H1 (cell line): ENCODE measurements around the gene ADPGK. TPM values are rescaled to one million over a fixed set of nuclear protein-coding genes. Genes with fewer than 3 reads are reported as not detected.

Source experiments
- CTCF ChIA-PET: fragments of 300-600 bp; sonication (Branson Sonifier 250); formaldehyde crosslinking; loops from one replicate; lab custom pipeline; 2021; ENCODE audit not compliant: partially characterized antibody; lab: Charles Lee
- POLR2A ChIA-PET: fragments of 300-600 bp; sonication (Branson Sonifier 250); formaldehyde crosslinking; loops from one replicate; lab custom pipeline; 2021; ENCODE audit warnings: inconsistent platforms; ENCODE audit not compliant: partially characterized antibody; lab: Charles Lee
- DNase-seq, 2 experiments: peaks; one replicate each; pipeline versions ENCODE4 v3.0.0 to v3.0.0-alpha.2; 2010 to 2022; ENCODE audit warnings: low spot score in 2 of 2, low read depth in 1 of 2, mixed read lengths in 1 of 2
- FAIRE-seq: peaks from 2 replicates; lab custom pipeline; 2011; peaks lifted over from hg19 to GRCh38; lab: Jason Lieb, UNC
- H2AFZ ChIP-seq: 2 replicates; pipeline ENCODE4 v1.8.1; 2012; ENCODE audit warnings: low read length, inconsistent platforms
- H2AK5ac ChIP-seq: 2 replicates; pipeline ENCODE4 v1.6.1; 2013; ENCODE audit warnings: low read depth, low read length
- H2BK120ac ChIP-seq: replicated peaks from 2 replicates; pipeline ENCODE3; 2013; ENCODE audit warnings: low read depth, low read length, inconsistent platforms
- H2BK12ac ChIP-seq: 2 replicates; pipeline ENCODE4 v1.6.1; 2013; ENCODE audit warnings: low read depth, low read length
- H2BK15ac ChIP-seq: 2 replicates; pipeline ENCODE4 v1.6.1; 2013; ENCODE audit warnings: low read length
- H2BK20ac ChIP-seq: 2 replicates; pipeline ENCODE4 v1.6.1; 2013; ENCODE audit warnings: low read length
- H2BK5ac ChIP-seq: 2 replicates; pipeline ENCODE4 v1.6.1; 2013; ENCODE audit warnings: low read depth, low read length
- H3K14ac ChIP-seq: 2 replicates; pipeline ENCODE4 v1.6.1; 2013; ENCODE audit warnings: inconsistent platforms; ENCODE audit not compliant: insufficient read length
- H3K18ac ChIP-seq: 2 replicates; pipeline ENCODE4 v1.6.1; 2013; ENCODE audit warnings: low read length; ENCODE audit errors: extremely low read depth
- H3K23ac ChIP-seq: 2 replicates; pipeline ENCODE4 v1.6.1; 2013; ENCODE audit warnings: inconsistent platforms; ENCODE audit not compliant: insufficient read length
- H3K23me2 ChIP-seq: 2 replicates; pipeline ENCODE4 v1.6.1; 2013; ENCODE audit warnings: low read depth, low read length
- H3K27ac ChIP-seq: 2 replicates; pipeline ENCODE4 v1.6.1; 2011; ENCODE audit warnings: low read depth, low read length, inconsistent platforms
- H3K27me3 ChIP-seq, 4 experiments: replicated peaks in 1 of 4; 1 replicate in 1 of 4; 2 replicates in 3 of 4; pipeline versions ENCODE4 v1.6.1 to v1.8.1; 2011 to 2013; ENCODE audit warnings: low read length in 3 of 4, mild to moderate bottlenecking in 3 of 4, inconsistent platforms in 2 of 4, mixed read lengths in 2 of 4, moderate library complexity in 1 of 4; ENCODE audit not compliant: control insufficient read depth in 3 of 4, insufficient read depth in 3 of 4; ENCODE audit errors: extremely low read depth in 1 of 4
- H3K36me3 ChIP-seq, 4 experiments: 2 replicates each; pipeline versions ENCODE4 v1.6.1 to v1.8.1; 2011 to 2013; ENCODE audit warnings: mild to moderate bottlenecking in 4 of 4, low read length in 3 of 4, moderate library complexity in 2 of 4, control low read depth in 1 of 4, inconsistent platforms in 1 of 4; ENCODE audit not compliant: insufficient read depth in 4 of 4, control insufficient read depth in 2 of 4
- H3K4ac ChIP-seq: replicated peaks from 2 replicates; pipeline ENCODE3; 2013; ENCODE audit warnings: low read length, low read depth, mixed read lengths, inconsistent platforms; ENCODE audit not compliant: insufficient read length
- H3K4me1 ChIP-seq, 4 experiments: replicated peaks in 1 of 4; 1 replicate in 1 of 4; 2 replicates in 3 of 4; pipeline versions ENCODE4 v1.6.1 to v1.8.1; 2011 to 2013; ENCODE audit warnings: low read length in 3 of 4, inconsistent platforms in 2 of 4, mixed read lengths in 1 of 4; ENCODE audit not compliant: insufficient read depth in 4 of 4, control insufficient read depth in 3 of 4
- H3K4me2 ChIP-seq, 2 experiments: 2 replicates each; pipeline versions ENCODE4 v1.6.1 to v1.8.1; 2011 to 2013; ENCODE audit warnings: low read depth in 2 of 2, low read length in 2 of 2, control low read depth in 1 of 2, inconsistent platforms in 1 of 2, mild to moderate bottlenecking in 1 of 2; ENCODE audit not compliant: insufficient read depth in 1 of 2
- H3K4me3 ChIP-seq, 4 experiments: fragments of 200-600, 300-600 bp in 1 of 4; sonication (generic), shearing (Covaris generic), sonication (Bioruptor Twin) in 1 of 4; 2 replicates each; pipeline versions ENCODE4 v1.5.1 to v1.8.1; 2011 to 2016; ENCODE audit warnings: low read length in 4 of 4, low read depth in 3 of 4, control low read depth in 2 of 4, inconsistent platforms in 2 of 4, mild to moderate bottlenecking in 2 of 4, mixed read lengths in 1 of 4, moderate library complexity in 1 of 4; ENCODE audit not compliant: insufficient read depth in 2 of 4; ENCODE audit errors: extremely low read depth in 1 of 4
- H3K56ac ChIP-seq: replicated peaks from 2 replicates; pipeline ENCODE3; 2013; ENCODE audit warnings: low read depth, mild to moderate bottlenecking, mixed read lengths, low read length, inconsistent platforms; ENCODE audit not compliant: insufficient read length
- H3K79me1 ChIP-seq: 2 replicates; pipeline ENCODE4 v1.6.1; 2013; ENCODE audit warnings: low read depth, low read length, control low read depth
- H3K79me2 ChIP-seq, 2 experiments: 2 replicates each; pipeline versions ENCODE4 v1.6.1 to v1.8.1; 2012 to 2013; ENCODE audit warnings: low read length in 2 of 2, mild to moderate bottlenecking in 2 of 2, inconsistent platforms in 1 of 2; ENCODE audit not compliant: insufficient read depth in 2 of 2, control insufficient read depth in 1 of 2
- H3K9ac ChIP-seq, 4 experiments: replicated peaks in 1 of 4; 1 replicate in 1 of 4; 2 replicates in 3 of 4; pipeline versions ENCODE4 v1.6.1 to v1.8.1; 2011 to 2013; ENCODE audit warnings: low read depth in 3 of 4, low read length in 3 of 4, control low read depth in 2 of 4, mild to moderate bottlenecking in 2 of 4, moderate library complexity in 2 of 4, inconsistent platforms in 1 of 4; ENCODE audit errors: extremely low read depth in 1 of 4
- H3K9me3 ChIP-seq, 2 experiments: 2 replicates each; pipeline versions ENCODE4 v1.6.1 to v1.8.1; 2012 to 2013; ENCODE audit warnings: mild to moderate bottlenecking in 2 of 2, moderate library complexity in 2 of 2, control low read depth in 1 of 2, inconsistent platforms in 1 of 2, low read depth in 1 of 2, low read length in 1 of 2, mixed read lengths in 1 of 2; ENCODE audit not compliant: insufficient read depth in 2 of 2
- H4K20me1 ChIP-seq, 2 experiments: replicated peaks in 1 of 2; 2 replicates each; pipeline versions ENCODE3 to v1.8.1; 2011 to 2013; ENCODE audit warnings: inconsistent platforms in 2 of 2, low read length in 2 of 2, mild to moderate bottlenecking in 1 of 2; ENCODE audit not compliant: insufficient read depth in 2 of 2, control insufficient read depth in 1 of 2
- H4K5ac ChIP-seq: 2 replicates; pipeline ENCODE4 v1.6.1; 2013; ENCODE audit warnings: low read length, low read depth, mixed read lengths, inconsistent platforms; ENCODE audit not compliant: insufficient read length
- H4K8ac ChIP-seq: 2 replicates; pipeline ENCODE4 v1.8.0; 2013; ENCODE audit warnings: mild to moderate bottlenecking, moderate library complexity, low read length, inconsistent platforms; ENCODE audit not compliant: insufficient read depth; ENCODE audit errors: extremely low read depth
- H4K91ac ChIP-seq: replicated peaks from 2 replicates; pipeline ENCODE3; 2013; ENCODE audit warnings: low read length, mixed read lengths, inconsistent platforms; ENCODE audit not compliant: insufficient read length
- CHD1 ChIP-seq: IDR thresholded peaks from 2 replicates; pipeline ENCODE4 v1.6.1; 2012; ENCODE audit warnings: low read depth, low read length, improper control_type of control experiment
- CHD2 ChIP-seq: IDR thresholded peaks from 2 replicates; pipeline ENCODE4 v1.6.1; 2012; ENCODE audit warnings: low read length, improper control_type of control experiment
- CREB1 ChIP-seq: IDR thresholded peaks from 2 replicates; pipeline ENCODE4 v1.6.1; 2012; ENCODE audit warnings: inconsistent platforms
- CTBP2 ChIP-seq: IDR thresholded peaks from 2 replicates; pipeline ENCODE4 v1.7.0; 2011; ENCODE audit warnings: borderline replicate concordance, mild to moderate bottlenecking, moderate library complexity, mixed read lengths, low read length; ENCODE audit not compliant: insufficient read depth, insufficient read length
- EP300 ChIP-seq, 2 experiments: IDR thresholded peaks; 1 replicate in 1 of 2; 2 replicates in 1 of 2; pipeline ENCODE4 v1.6.1; 2011 to 2012; ENCODE audit warnings: low read depth in 2 of 2, low read length in 2 of 2, mild to moderate bottlenecking in 2 of 2, borderline replicate concordance in 1 of 2, inconsistent platforms in 1 of 2, moderate library complexity in 1 of 2
- KDM5A ChIP-seq: fragments of 200-600 bp; IDR thresholded peaks from 2 replicates; pipeline ENCODE4 v1.7.1; 2012; ENCODE audit warnings: mild to moderate bottlenecking, low read length, inconsistent platforms, mixed read lengths
- RXRA ChIP-seq: IDR thresholded peaks from 2 replicates; pipeline ENCODE4 v1.6.1; 2011; ENCODE audit warnings: low read depth, mild to moderate bottlenecking, low read length, moderate library complexity; ENCODE audit not compliant: insufficient read depth
- SAP30 ChIP-seq: fragments of 300-600 bp; sonication (generic); IDR thresholded peaks from 2 replicates; pipeline ENCODE4 v1.7.1; 2012; ENCODE audit warnings: low read length, moderate library complexity, mild to moderate bottlenecking, inconsistent platforms; ENCODE audit not compliant: insufficient read depth, insufficient replicate concordance
- SIX5 ChIP-seq: IDR thresholded peaks from 2 replicates; pipeline ENCODE4 v1.6.1; 2011; ENCODE audit warnings: mild to moderate bottlenecking, low read depth, low read length
- TAF7 ChIP-seq: optimal IDR thresholded peaks from 2 replicates; pipeline ENCODE3; 2011; ENCODE audit warnings: low read depth, mild to moderate bottlenecking, inconsistent platforms, low read length, moderate library complexity, borderline replicate concordance
- TBP ChIP-seq: IDR thresholded peaks from 2 replicates; pipeline ENCODE4 v1.6.1; 2011; ENCODE audit warnings: low read depth, low read length, improper control_type of control experiment
- ZNF274 ChIP-seq: IDR thresholded peaks from 2 replicates; pipeline ENCODE4 v1.7.0; 2012; ENCODE audit warnings: low read length, borderline replicate concordance; ENCODE audit errors: extremely low read depth
- WGBS, 2 experiments: shearing (Covaris generic) in 1 of 2; methylation state at CpG; one replicate each; pipeline versions ENCODE4 v1.1.6 to v1.1.7; 2013 to 2015; ENCODE audit warnings: low lambda C conversion rate in 2 of 2, mixed read lengths in 2 of 2, inconsistent platforms in 1 of 2, low coverage in 1 of 2, missing lambda C conversion rate in 1 of 2; ENCODE audit not compliant: insufficient replicate concordance in 2 of 2, insufficient coverage in 1 of 2, insufficient read length in 1 of 2; ENCODE audit errors: extremely low coverage in 1 of 2, missing lambda C conversion rate in 1 of 2; 5-methylcytosine and 5-hydroxymethylcytosine counted together
- polyA plus RNA-seq, 7 experiments: library from polyadenylated mRNA; depleted of rRNA in 3 of 7; stranded (reverse) in 5 of 7; unstranded in 2 of 7; fragments of >200 nt in 5 of 7; fragments of 200-250 nt in 2 of 7; gene quantifications; 1 replicate in 5 of 7; 2 replicates in 1 of 7; 4 replicates in 1 of 7; pipeline versions ENCODE4 v1.2.1 to v1.2.3, GENCODE V29; 2011 to 2013; ENCODE audit warnings: missing spikeins in 2 of 7, mixed read lengths in 2 of 7
- total RNA-seq: library from RNA; stranded (reverse); fragmentation: NEBNext Ultra II Directional; extraction: Animal tissue kit (Norgen Biotek cat#: 25700); gene quantifications from 2 replicates; pipeline ENCODE4 v1.2.1, GENCODE V29; 2021

Gene ADPGK
- total and polyA plus RNA-seq, 2 of the 8 experiments (the other 6 are each of a cell fraction or from before 2014, with no cell fraction given), result 32.2 to 38.2 TPM

DNA sequence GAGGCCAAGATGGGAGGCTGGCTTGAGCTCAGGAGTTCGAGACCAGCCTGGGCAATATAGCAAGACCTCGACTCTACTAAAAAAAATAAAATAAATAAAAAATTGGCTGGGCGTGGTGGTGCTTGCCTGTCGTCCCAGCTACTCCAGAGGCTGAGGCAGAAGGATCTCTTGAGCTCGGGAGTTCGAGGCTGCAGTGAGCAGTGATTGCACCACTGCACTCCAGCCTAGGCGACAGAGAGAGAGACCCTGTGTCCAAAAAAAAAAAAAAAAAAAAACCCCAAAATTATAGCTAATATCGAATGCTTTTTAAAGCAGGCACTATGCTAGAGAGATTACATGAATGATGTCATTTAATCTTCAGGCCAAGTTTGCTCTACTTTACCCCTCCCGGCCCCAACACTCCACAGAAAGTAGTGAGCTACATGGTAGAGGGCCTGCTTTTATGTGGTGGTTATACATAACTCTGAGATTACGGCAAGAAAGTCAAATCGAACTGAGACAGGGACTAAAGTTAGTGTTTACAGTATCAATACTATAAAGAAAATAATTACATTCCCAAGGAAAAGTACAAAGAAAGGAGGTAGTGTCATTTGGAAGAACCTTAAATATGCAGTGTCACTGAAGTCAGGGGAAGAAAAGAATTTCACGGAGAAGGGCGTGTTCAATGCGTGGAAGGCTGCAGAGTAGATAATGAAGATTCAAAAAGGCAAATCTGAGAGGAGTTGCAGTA lies 1.1 kb downstream of the ADPGK start:
- Histone ChIP-seq H3K18ac (no peak overlapping the region), H4K5ac (no peak overlapping the region), H3K14ac (no peak overlapping the region), H3K27ac (no peak overlapping the region), H3K4ac (no peak overlapping the region), H3K23ac (no peak overlapping the region), H2BK120ac (no peak overlapping the region), H2BK20ac (no peak overlapping the region), H2BK5ac (no peak overlapping the region; the same call in 1 of the 2 replicates), H2BK12ac (no peak overlapping the region), H4K20me1 (peaks cover 0 to 1% of the 10 kb centered on the region in 2 experiments), H3K79me2 (peaks cover 0 to 49% of the 10 kb centered on the region in 2 experiments; a peak in 3 of 4 replicates), H2BK15ac (no peak overlapping the region), H3K79me1 (no peaks in the 10 kb centered on the region; the same call in 1 of the 2 replicates), H3K9me3 (no peaks in the 10 kb centered on the region), H4K91ac (no peak overlapping the region), H2AFZ (peak overlapping the region; percentile 64), H3K4me3 (peak overlapping the region; percentile 79 to 98 (median 89)), H3K9ac (peak overlapping the region; percentile 92 to 98 (median 94)), H3K27me3 (no peaks in the 10 kb centered on the region), H3K4me2 (peak overlapping the region; percentile 88 to 96), H4K8ac (no peak overlapping the region), H2AK5ac (0 out of 2 replicates have a peak overlapping the region, but pooled peaks have one; percentile 10), H3K4me1 (peaks cover 0 to 8% (median 2%) of the 10 kb centered on the region in 4 experiments; a peak in 3 of 7 replicates), H3K56ac (no peak overlapping the region), H3K36me3 (no peaks in the 10 kb centered on the region), H3K23me2 (peaks cover 6% of the 10 kb centered on the region)
- no peak for FAIRE-seq
- 66% methylated on average over 13 of the region's 14 CpGs; no CpG with 5 or more reads in 1 of the 2 experiments for WGBS, 2 experiments
- DNase-seq, result no peak
- ChIA-PET POLR2A (interaction anchor here (1.3 kb wide), 1 partner anchor 10 kb away, joined by 3 read pairs; no protein-coding TSS in a partner anchor), CTCF (interaction anchor here (1.0 to 2.2 kb wide), 2 partner anchors 13 to 112 kb away, joined by 3 to 7 read pairs; no protein-coding TSS in a partner anchor)
- no peak for TF ChIP-seq EP300 (IDR thresholded peaks at IDR 0.05; ENCODE audit: borderline replicate concordance in 1 of 2, low read depth in 2 of 2, low read length in 2 of 2)
- TF ChIP-seq CHD2, result no peak
- no peak for TF ChIP-seq TAF7
- TF ChIP-seq CTBP2, result no peak
- TF ChIP-seq TBP, result no peak
- no peak for TF ChIP-seq SAP30
- no peak for TF ChIP-seq KDM5A
- TF ChIP-seq CHD1, result no peak
- no peak for TF ChIP-seq CREB1
- no peak for TF ChIP-seq RXRA
- no peak for TF ChIP-seq SIX5
- TF ChIP-seq ZNF274, result no peak
